Esophagus (tissue), 2 donors: ENCODE data around the gene ATP9A. TPM values are rescaled to one million over a fixed set of nuclear protein-coding genes. Genes with fewer than 3 reads are reported as not detected.

Experiments
- H3K27ac ChIP-seq, 2 donors: one replicate each; pipeline ENCODE4 v1.5.1; 2013; ENCODE audit warnings: low read depth in 2 of 2, mild to moderate bottlenecking in 2 of 2, inconsistent platforms in 1 of 2, low read length in 1 of 2, moderate library complexity in 1 of 2
- H3K27me3 ChIP-seq, 2 donors: one replicate each; pipeline ENCODE4 v1.6.1; 2013; ENCODE audit warnings: low read length in 2 of 2, control low read depth in 1 of 2, mild to moderate bottlenecking in 1 of 2; ENCODE audit not compliant: insufficient read depth in 2 of 2, control insufficient read depth in 1 of 2
- H3K36me3 ChIP-seq, 2 donors: one replicate each; pipeline ENCODE4 v1.6.1; 2013; ENCODE audit warnings: low read length in 1 of 2; ENCODE audit not compliant: control insufficient read depth in 2 of 2, insufficient read depth in 2 of 2
- H3K4me1 ChIP-seq, 2 donors: one replicate each; pipeline ENCODE4 v1.6.1; 2013; ENCODE audit warnings: low read length in 1 of 2; ENCODE audit not compliant: control insufficient read depth in 2 of 2, insufficient read depth in 2 of 2
- H3K4me3 ChIP-seq, 2 donors: one replicate each; pipeline ENCODE4 v1.5.1; 2013; ENCODE audit warnings: low read length in 2 of 2, mild to moderate bottlenecking in 2 of 2, low read depth in 1 of 2, moderate library complexity in 1 of 2
- H3K9me3 ChIP-seq, 2 donors: one replicate each; pipeline ENCODE4 v1.6.1; 2013; ENCODE audit warnings: mild to moderate bottlenecking in 2 of 2, low read depth in 1 of 2, low read length in 1 of 2, moderate library complexity in 1 of 2; ENCODE audit not compliant: control insufficient read depth in 2 of 2, insufficient read depth in 1 of 2
- WGBS, 2 donors: extraction: QIAGEN DNeasy Blood & Tissue Kit; methylation state at CpG; one replicate each; pipeline ENCODE4 v1.1.7; 2013; 5-methylcytosine and 5-hydroxymethylcytosine counted together
- polyA plus RNA-seq, 2 donors: library from polyadenylated mRNA; stranded (reverse); fragments of 200-250 nt; gene quantifications; one replicate each; pipeline ENCODE4 v1.2.3, GENCODE V29; 2013
- donor health status: healthy with polysubstance abuse.
- donor health status: Bipolar disorder and iron deficiency.

ATP9A gene
- polyA plus RNA-seq, 2 donors, result 5.0 to 7.5 TPM

- Histone ChIP-seq H3K36me3 (peaks cover 0 to 3% of the 10 kb centered on the region in 2 donors), H3K27me3 (no peaks in the 10 kb centered on the region), H3K4me1 (peaks cover 0 to 2% of the 10 kb centered on the region in 2 donors), H3K4me3 (no peak overlapping the region), H3K27ac (no peak overlapping the region), H3K9me3 (no peaks in the 10 kb centered on the region)
- 82 to 83% methylated on average over 8 of the region's 8 CpGs for whole genome bisulfite sequencing, 2 donors
Observed at GRCh38 chr20:51637241-51637640, 130.9 kb downstream of the ATP9A start.

GRCh38 chr20:51636123-51636522, 132.1 kb downstream of the ATP9A start:
- H3K4me3 ChIP-seq, result no peak overlapping the region
- no peak overlapping the region for H3K27ac ChIP-seq
- WGBS, 2 donors, result 81 to 85% methylated on average over 8 of the region's 8 CpGs
- H3K27me3 ChIP-seq, result no peaks in the 10 kb centered on the region
- peaks cover 0 to 5% of the 10 kb centered on the region in 2 donors for H3K4me1 ChIP-seq
- H3K36me3 ChIP-seq, result peaks cover 0 to 3% of the 10 kb centered on the region in 2 donors
- no peaks in the 10 kb centered on the region for H3K9me3 ChIP-seq

GRCh38 chr20:51635680-51636079, 132.5 kb downstream of the ATP9A start:
- peaks cover 0 to 7% of the 10 kb centered on the region in 2 donors for H3K4me1 ChIP-seq
- 94 to 96% methylated on average over 2 of the region's 2 CpGs for WGBS, 2 donors
- no peaks in the 10 kb centered on the region for H3K27me3 ChIP-seq
- no peak overlapping the region for H3K27ac ChIP-seq
- H3K9me3 ChIP-seq, result no peaks in the 10 kb centered on the region
- H3K36me3 ChIP-seq, result peaks cover 0 to 3% of the 10 kb centered on the region in 2 donors
- H3K4me3 ChIP-seq, result no peak overlapping the region

GRCh38 chr20:51634877-51635276, 133.3 kb downstream of the ATP9A start:
- Histone ChIP-seq H3K36me3 (peaks cover 0 to 3% of the 10 kb centered on the region in 2 donors), H3K4me3 (no peak overlapping the region), H3K27me3 (no peaks in the 10 kb centered on the region), H3K4me1 (peaks cover 0 to 10% of the 10 kb centered on the region in 2 donors), H3K27ac (no peak overlapping the region), H3K9me3 (no peaks in the 10 kb centered on the region)
- 70 to 82% methylated on average over 5 of the region's 5 CpGs for WGBS, 2 donors

- H3K9me3 ChIP-seq, result no peaks in the 10 kb centered on the region
- no peaks in the 10 kb centered on the region for H3K27me3 ChIP-seq
- no peak overlapping the region for H3K4me3 ChIP-seq
- H3K36me3 ChIP-seq, result peaks cover 0 to 3% of the 10 kb centered on the region in 2 donors
- H3K4me1 ChIP-seq, result peaks cover 0 to 8% of the 10 kb centered on the region in 2 donors
- no peak overlapping the region for H3K27ac ChIP-seq
- 66 to 83% methylated on average over 7 to 9 of the region's 9 CpGs for WGBS, 2 donors
Observed at GRCh38 chr20:51634257-51634656, 133.9 kb downstream of the ATP9A start.

GRCh38 chr20:51633430-51633829, 134.8 kb downstream of the ATP9A start:
- Histone ChIP-seq H3K36me3 (peaks cover 0 to 5% of the 10 kb centered on the region in 2 donors), H3K4me3 (no peak overlapping the region)
- 90 to 97% methylated on average over 3 of the region's 3 CpGs for WGBS, 2 donors

GRCh38 chr20:51631953-51632352, 136.2 kb downstream of the ATP9A start:
- Histone ChIP-seq H3K27me3 (no peaks in the 10 kb centered on the region), H3K4me3 (no peak overlapping the region), H3K36me3 (peaks cover 0 to 6% of the 10 kb centered on the region in 2 donors), H3K9me3 (no peaks in the 10 kb centered on the region), H3K27ac (peak overlapping the region; percentile 69 to 80), H3K4me1 (peaks cover 0 to 8% of the 10 kb centered on the region in 2 donors)
- 92 to 93% methylated on average over 6 of the region's 6 CpGs for WGBS, 2 donors

More at GRCh38 chr20:51633430-51633829, 134.8 kb downstream of the ATP9A start:
- Histone ChIP-seq H3K27ac (no peak overlapping the region), H3K4me1 (peaks cover 0 to 8% of the 10 kb centered on the region in 2 donors), H3K9me3 (no peaks in the 10 kb centered on the region), H3K27me3 (no peaks in the 10 kb centered on the region)

GRCh38 chr20:51631011-51631950, 136.9 kb downstream of the ATP9A start:
- no peaks in the 10 kb centered on the region for H3K27me3 ChIP-seq
- H3K9me3 ChIP-seq, result no peaks in the 10 kb centered on the region
- no peak overlapping the region for H3K4me3 ChIP-seq
- H3K4me1 ChIP-seq, result peaks cover 0 to 8% of the 10 kb centered on the region in 2 donors
- 20 to 37% methylated on average over 21 of the region's 21 CpGs for WGBS, 2 donors
- H3K36me3 ChIP-seq, result peaks cover 0 to 6% of the 10 kb centered on the region in 2 donors
- H3K27ac ChIP-seq, result peak overlapping the region; percentile 69 to 80

- no peaks in the 10 kb centered on the region for H3K9me3 ChIP-seq
- no peaks in the 10 kb centered on the region for H3K27me3 ChIP-seq
- H3K4me3 ChIP-seq, result no peak overlapping the region
- H3K36me3 ChIP-seq, result peaks cover 0 to 10% of the 10 kb centered on the region in 2 donors
- WGBS, 2 donors, result 59 to 88% methylated on average over 3 of the region's 3 CpGs
- peaks cover 0 to 8% of the 10 kb centered on the region in 2 donors for H3K4me1 ChIP-seq
- H3K27ac ChIP-seq, result peak overlapping the region; percentile 16 to 20
Observed at GRCh38 chr20:51629399-51630058, 138.7 kb downstream of the ATP9A start.
